Activated T-cell treated with anti-CD3 and anti-CD28 coated beads, Interleukin-2, amount 50 U/mL, for 72 hours (primary cell): ENCODE measurements around the gene S100PBP. TPM values are rescaled to one million over a fixed set of nuclear protein-coding genes. Genes with fewer than 3 reads are reported as not detected.
A peak's percentile ranks its signal among the peaks of the same experiment; 100 is the strongest.

Experiments used
- ATAC-seq, 2 donors: fragments of 150-1000 bp; cut with Tn5 transposase; replicated peaks in 1 of 2; 2 replicates each; pipeline ENCODE4 v1.10.0; 2021; ENCODE audit warnings: moderate library complexity in 2 of 2, mild to moderate bottlenecking in 1 of 2
- DNase-seq, 2 donors: peaks; one replicate each; pipeline ENCODE4 v3.0.0; 2021 to 2022; ENCODE audit warnings: mixed read lengths in 1 of 2
- H3K27ac Mint-ChIP-seq: one replicate; pipeline ENCODE4 v1.8.0; 2022; ENCODE audit warnings: mild to moderate bottlenecking, moderate library complexity, mixed read lengths
- H3K27me3 Mint-ChIP-seq: one replicate; pipeline ENCODE4 v1.8.0; 2022; ENCODE audit warnings: low read depth, mixed read lengths
- H3K36me3 Mint-ChIP-seq, 2 donors: one replicate each; pipeline ENCODE4 v1.8.0; 2022; ENCODE audit warnings: mixed read lengths in 2 of 2, mild to moderate bottlenecking in 1 of 2; ENCODE audit not compliant: insufficient read depth in 2 of 2
- H3K4me1 Mint-ChIP-seq: one replicate; pipeline ENCODE4 v1.8.0; 2022; ENCODE audit warnings: low read depth, mixed read lengths
- H3K4me3 Mint-ChIP-seq, 2 donors: one replicate each; pipeline ENCODE4 v1.8.0; 2022; ENCODE audit warnings: mild to moderate bottlenecking in 2 of 2, mixed read lengths in 2 of 2, moderate library complexity in 2 of 2
- H3K9me3 Mint-ChIP-seq, 2 donors: one replicate each; pipeline ENCODE4 v1.8.0; 2022; ENCODE audit warnings: mixed read lengths in 2 of 2
- total RNA-seq, 2 donors: library from RNA; stranded (reverse); gene quantifications; one replicate each; pipeline ENCODE4 v1.2.3, GENCODE V29; 2022

S100PBP gene
- total RNA-seq, 2 donors from 2014 or later, result 45.5 to 52.9 TPM

GRCh38 chr1:32892368-32893197 is 75.1 kb downstream of the S100PBP start:
- DNase-seq (peak; percentile 66), ATAC-seq (peak; percentile 77 to 80)
- peaks cover 10% of the 10 kb centered on the region for H3K4me1 Mint-ChIP-seq
- H3K27me3 Mint-ChIP-seq, result peaks cover 57% of the 10 kb centered on the region
- no peak overlapping the region for H3K27ac Mint-ChIP-seq
- H3K4me3 Mint-ChIP-seq, result peak overlapping the region; percentile 71 to 82
- H3K9me3 Mint-ChIP-seq, result no peaks in the 10 kb centered on the region
- H3K36me3 Mint-ChIP-seq, result no peaks in the 10 kb centered on the region

GRCh38 chr1:32893198-32894018 is 76.0 kb downstream of the S100PBP start:
- H3K4me3 Mint-ChIP-seq, result peak overlapping the region; percentile 71 to 82
- H3K27ac Mint-ChIP-seq, result no peak overlapping the region
- H3K36me3 Mint-ChIP-seq, result no peaks in the 10 kb centered on the region
- H3K4me1 Mint-ChIP-seq, result peaks cover 10% of the 10 kb centered on the region
- H3K9me3 Mint-ChIP-seq, result no peaks in the 10 kb centered on the region
- ATAC-seq, result peak in 1 of 2 donors; percentile 44
- H3K27me3 Mint-ChIP-seq, result peaks cover 52% of the 10 kb centered on the region
- DNase-seq, result no peak

DNA sequence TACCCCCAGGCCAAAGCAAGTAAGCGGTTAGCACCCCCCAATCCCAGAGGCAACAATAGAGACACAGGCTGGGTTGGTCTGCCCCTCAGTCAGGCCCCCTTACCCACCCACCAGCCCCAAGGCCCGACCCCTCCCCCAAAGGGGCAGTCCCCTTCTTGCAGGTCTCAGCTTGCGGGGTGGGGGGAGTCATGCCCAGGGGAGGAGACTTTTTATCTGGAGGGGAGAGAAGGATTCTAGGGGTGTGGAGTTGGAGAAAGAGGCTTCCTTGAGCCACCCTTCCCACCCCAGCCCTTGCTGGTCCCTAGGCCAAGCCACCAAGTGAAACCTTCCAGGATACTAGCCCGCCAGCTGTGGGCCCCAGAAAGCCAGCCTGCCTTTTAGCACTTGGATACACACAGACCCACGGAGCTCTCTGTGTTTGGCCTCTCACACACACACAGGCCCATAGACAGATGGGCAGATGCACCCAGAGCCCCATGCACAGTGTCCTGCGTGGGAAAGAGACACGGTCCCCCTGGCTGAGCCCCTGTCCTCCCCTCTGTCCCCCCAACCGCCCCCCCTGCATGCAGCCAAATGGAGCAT is 76.7 kb downstream of the S100PBP start:
- ATAC-seq (no peak), DNase-seq (no peak)
- Mint-ChIP-seq H3K36me3 (no peaks in the 10 kb centered on the region), H3K27ac (no peak overlapping the region), H3K4me1 (peaks cover 10% of the 10 kb centered on the region), H3K27me3 (peaks cover 57% of the 10 kb centered on the region), H3K4me3 (peak overlapping the region; percentile 33 to 82), H3K9me3 (no peaks in the 10 kb centered on the region)

DNA sequence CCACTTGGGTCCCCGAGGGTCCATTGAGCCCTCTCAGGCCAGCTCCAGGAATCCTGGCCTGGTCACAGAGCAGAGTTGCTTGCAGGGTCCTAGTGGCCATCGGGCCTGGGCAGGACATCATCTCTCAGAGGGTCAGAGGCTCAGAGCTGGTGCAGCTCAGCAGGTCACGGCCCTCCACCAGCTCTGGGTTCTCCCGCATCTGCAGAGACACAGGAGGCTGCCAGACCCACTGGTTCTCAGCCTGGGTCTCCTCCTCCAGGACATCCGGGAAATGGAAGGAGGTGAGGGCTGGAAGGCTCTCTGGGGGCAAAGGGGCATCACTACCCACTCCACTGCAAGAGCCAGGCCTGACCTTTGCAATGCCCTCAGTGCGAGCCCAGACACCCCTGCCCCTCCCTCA is 77.2 kb downstream of the S100PBP start:
- no peak overlapping the region for H3K27ac Mint-ChIP-seq
- no peaks in the 10 kb centered on the region for H3K36me3 Mint-ChIP-seq
- H3K4me1 Mint-ChIP-seq, result peaks cover 10% of the 10 kb centered on the region
- DNase-seq (no peak), ATAC-seq (no peak)
- H3K9me3 Mint-ChIP-seq, result no peaks in the 10 kb centered on the region
- H3K4me3 Mint-ChIP-seq, result no peak overlapping the region
- peaks cover 57% of the 10 kb centered on the region for H3K27me3 Mint-ChIP-seq

- no peak overlapping the region for H3K4me3 Mint-ChIP-seq
- H3K36me3 Mint-ChIP-seq, result no peaks in the 10 kb centered on the region
- H3K4me1 Mint-ChIP-seq, result peaks cover 11% of the 10 kb centered on the region
- ATAC-seq (no peak), DNase-seq (no peak)
- peaks cover 57% of the 10 kb centered on the region for H3K27me3 Mint-ChIP-seq
- no peak overlapping the region for H3K27ac Mint-ChIP-seq
- no peaks in the 10 kb centered on the region for H3K9me3 Mint-ChIP-seq
These were observed 78.1 kb downstream of the S100PBP start for GRCh38 chr1:32895325-32896215.

GRCh38 chr1:32896451-32896850 is 79.0 kb downstream of the S100PBP start:
- no peaks in the 10 kb centered on the region for H3K36me3 Mint-ChIP-seq
- no peak overlapping the region for H3K4me3 Mint-ChIP-seq
- ATAC-seq (no peak), DNase-seq (no peak)
- H3K27me3 Mint-ChIP-seq, result peaks cover 51% of the 10 kb centered on the region
- H3K4me1 Mint-ChIP-seq, result peaks cover 14% of the 10 kb centered on the region
- no peak overlapping the region for H3K27ac Mint-ChIP-seq
- no peaks in the 10 kb centered on the region for H3K9me3 Mint-ChIP-seq

DNA sequence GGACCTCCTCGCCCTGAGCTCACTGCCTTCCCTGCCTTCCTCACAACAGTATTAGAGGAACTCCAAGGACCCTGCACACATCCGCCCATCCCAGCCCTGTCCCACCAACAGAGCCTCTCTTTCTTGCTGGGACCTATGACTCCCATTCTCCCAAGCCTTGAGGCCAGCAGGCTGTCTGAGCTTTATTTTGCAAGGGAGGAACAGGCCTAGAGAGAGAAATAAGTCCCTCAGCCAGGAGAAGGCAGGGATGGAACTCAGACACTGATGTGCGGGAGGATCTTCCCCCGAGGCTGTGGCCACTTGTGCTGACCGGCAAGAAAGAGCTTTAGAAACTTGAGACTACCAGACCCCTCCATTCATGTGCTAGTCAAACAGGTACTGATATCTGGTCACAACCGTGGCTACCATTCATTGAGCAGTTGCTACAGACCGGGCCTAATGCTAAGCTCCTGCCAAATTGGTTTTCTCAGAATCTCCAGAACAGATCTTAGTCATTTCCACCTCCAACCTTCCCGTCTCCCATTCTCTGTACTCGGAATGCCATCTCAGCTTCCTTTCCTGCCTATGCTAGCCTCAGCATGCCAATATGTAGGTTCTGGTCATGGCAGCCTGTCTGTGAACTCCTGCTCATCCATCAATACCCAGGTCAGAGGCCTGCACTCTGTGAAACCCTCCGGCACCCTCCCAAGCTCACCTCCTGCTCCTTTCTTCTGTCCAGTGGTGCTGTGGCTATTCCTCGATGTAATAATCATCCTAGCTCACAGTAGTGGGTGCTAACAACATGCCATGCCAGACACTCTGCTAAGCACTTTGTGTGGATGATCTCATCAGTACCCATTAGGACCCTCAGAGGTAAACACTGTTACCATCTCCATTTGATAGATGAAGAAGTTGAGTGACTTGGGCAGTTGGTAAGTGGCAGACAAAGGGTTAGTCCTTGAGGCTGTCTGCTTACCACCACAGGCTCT is 79.9 kb downstream of the S100PBP start:
- Mint-ChIP-seq H3K4me3 (no peak overlapping the region), H3K4me1 (peaks cover 8% of the 10 kb centered on the region), H3K9me3 (no peaks in the 10 kb centered on the region), H3K27me3 (peaks cover 51% of the 10 kb centered on the region), H3K36me3 (peaks cover 0 to 2% of the 10 kb centered on the region in 2 donors), H3K27ac (no peak overlapping the region)
- ATAC-seq (no peak), DNase-seq (no peak)

DNA sequence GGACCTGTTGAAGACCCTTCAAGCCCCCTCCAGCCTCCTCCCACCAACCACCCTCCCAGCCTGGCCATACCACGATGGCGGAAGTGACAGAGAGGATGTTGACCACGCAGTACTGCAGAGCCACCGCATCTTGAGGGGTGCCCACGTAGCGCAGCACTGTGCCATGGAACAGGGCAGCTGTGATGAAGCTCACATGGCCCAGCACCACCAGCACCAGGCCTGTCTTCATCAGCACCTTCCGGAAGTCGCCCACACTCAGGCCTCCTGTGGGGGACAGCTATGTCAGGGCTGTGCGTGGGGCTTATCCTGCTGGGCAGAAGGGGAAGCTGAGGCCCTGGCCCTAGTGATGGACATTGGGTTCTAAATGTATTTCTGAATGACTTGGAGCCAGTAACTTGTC is 80.6 kb downstream of the S100PBP start:
- Mint-ChIP-seq H3K4me1 (peaks cover 4% of the 10 kb centered on the region), H3K27ac (no peak overlapping the region), H3K4me3 (no peak overlapping the region), H3K36me3 (peaks cover 0 to 2% of the 10 kb centered on the region in 2 donors), H3K27me3 (peaks cover 54% of the 10 kb centered on the region), H3K9me3 (no peaks in the 10 kb centered on the region)
- ATAC-seq (no peak), DNase-seq (no peak)

DNA sequence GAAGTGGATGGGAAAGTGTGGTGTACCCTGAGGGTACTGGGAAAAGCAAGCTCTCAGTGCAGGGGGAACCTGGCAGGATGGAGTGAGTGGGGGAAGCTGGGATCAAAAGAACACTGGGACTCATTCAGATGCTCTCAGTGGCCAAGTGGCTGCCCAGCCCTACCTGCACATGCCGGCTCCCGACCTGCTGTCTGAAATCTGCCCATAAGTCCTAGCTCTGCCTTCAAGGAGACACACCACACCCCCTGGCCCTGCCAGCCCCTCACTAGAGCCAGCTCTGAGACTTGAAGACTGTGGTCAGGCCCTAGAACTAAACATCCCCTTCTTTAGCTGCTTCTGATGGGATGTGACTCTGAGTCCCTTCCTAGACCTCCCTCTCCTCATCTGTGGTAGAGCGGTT is 81.5 kb downstream of the S100PBP start:
- H3K27ac Mint-ChIP-seq, result no peak overlapping the region
- no peaks in the 10 kb centered on the region for H3K9me3 Mint-ChIP-seq
- peaks cover 0 to 2% of the 10 kb centered on the region in 2 donors for H3K36me3 Mint-ChIP-seq
- H3K27me3 Mint-ChIP-seq, result peaks cover 54% of the 10 kb centered on the region
- ATAC-seq (no peak), DNase-seq (no peak)
- H3K4me1 Mint-ChIP-seq, result peaks cover 4% of the 10 kb centered on the region
- H3K4me3 Mint-ChIP-seq, result no peak overlapping the region

- H3K27ac Mint-ChIP-seq, result no peak overlapping the region
- peaks cover 4% of the 10 kb centered on the region for H3K4me1 Mint-ChIP-seq
- no peaks in the 10 kb centered on the region for H3K9me3 Mint-ChIP-seq
- no peak for ATAC-seq
- peaks cover 0 to 2% of the 10 kb centered on the region in 2 donors for H3K36me3 Mint-ChIP-seq
- no peak for DNase-seq
- peaks cover 54% of the 10 kb centered on the region for H3K27me3 Mint-ChIP-seq
- no peak overlapping the region for H3K4me3 Mint-ChIP-seq
These were observed 82.3 kb downstream of the S100PBP start for GRCh38 chr1:32899586-32900296.

DNA sequence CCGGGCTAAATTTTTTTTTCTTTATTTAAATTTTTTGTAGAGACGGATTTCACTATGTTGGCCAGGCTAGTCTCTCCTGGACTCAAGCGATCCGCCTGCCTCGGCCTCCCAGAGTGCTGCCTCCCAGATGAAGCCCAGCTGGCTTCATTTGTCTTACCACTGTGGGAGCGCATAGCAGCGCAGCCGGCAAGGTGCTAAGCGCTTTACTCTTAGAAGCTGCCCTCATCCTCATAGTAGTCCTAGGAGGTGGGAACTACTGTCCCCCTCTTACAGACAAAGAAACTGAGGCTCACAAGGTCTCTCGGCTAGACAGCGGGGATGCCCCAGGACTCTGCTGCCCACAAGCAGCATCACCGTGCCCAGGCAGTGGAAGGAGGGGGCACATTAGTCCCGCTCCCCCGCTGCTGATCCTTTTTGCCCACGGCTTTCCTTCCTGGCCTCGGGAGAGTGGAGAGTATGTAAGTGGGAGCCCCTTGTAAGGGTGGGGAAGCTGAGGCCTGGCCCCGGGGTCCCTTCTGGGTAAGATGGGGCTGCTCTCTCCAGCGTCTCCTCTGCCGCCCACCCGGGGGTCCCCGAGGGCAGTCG is 83.0 kb downstream of the S100PBP start:
- peak overlapping the region; percentile 71 to 77 for H3K4me3 Mint-ChIP-seq
- H3K27me3 Mint-ChIP-seq, result peaks cover 54% of the 10 kb centered on the region

More for the DNA sequence above, 83.0 kb downstream of the S100PBP start:
- DNase-seq, result no peak
- ATAC-seq, result no peak
- H3K4me1 Mint-ChIP-seq, result peaks cover 4% of the 10 kb centered on the region
- no peak overlapping the region for H3K27ac Mint-ChIP-seq
- H3K36me3 Mint-ChIP-seq, result peaks cover 0 to 2% of the 10 kb centered on the region in 2 donors
- no peaks in the 10 kb centered on the region for H3K9me3 Mint-ChIP-seq
